ENCODE results near the gene DNAJC15. TPM values are rescaled to one million over a fixed set of nuclear protein-coding genes. Genes with fewer than 3 reads are reported as not detected.
A peak's percentile ranks its signal among the peaks of the same experiment; 100 is the strongest.

The DNAJC15 gene
- polyA plus RNA-seq, 1 donor (not counting 4 experiments of a cell fraction or from before 2014, with no cell fraction given) = 38.5 TPM

DNA sequence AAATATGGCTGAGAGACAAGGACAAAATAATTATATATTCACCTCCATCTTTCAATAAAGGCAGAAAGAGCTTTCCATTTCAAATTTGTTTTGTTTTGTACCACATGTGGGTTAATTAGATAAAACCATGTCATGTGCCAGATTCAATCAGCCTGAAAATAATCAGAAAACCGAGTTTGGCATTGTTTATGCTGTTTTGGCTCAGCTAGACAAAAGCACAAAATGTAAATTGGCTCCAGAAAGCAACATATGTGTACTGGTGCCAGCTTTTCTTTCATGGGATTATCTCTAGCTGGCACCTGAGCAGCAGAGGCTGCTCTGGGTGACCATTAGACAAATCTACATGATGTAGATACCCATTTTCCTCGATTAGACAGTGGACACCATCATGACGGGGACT lies 9.2 kb upstream of the DNAJC15 start:
- Histone ChIP-seq H3K4me1 (ENCODE audit: control insufficient read depth, extremely low read depth, insufficient read depth, low read length) (peaks cover 1% of the 10 kb centered on the region), H3K36me3 (ENCODE audit: control insufficient read depth in 2 of 2, extremely low read depth in 1 of 2, insufficient read depth in 2 of 2, low read length in 2 of 2) (no peaks in the 10 kb centered on the region), H2AFZ (ENCODE audit: control insufficient read depth, low read length) (no peak overlapping the region), H3K27ac (ENCODE audit: control insufficient read depth, insufficient read depth, low read length) (no peak overlapping the region), H3K9ac (ENCODE audit: control insufficient read depth, extremely low read depth, insufficient read depth, low read length) (no peak overlapping the region), H3K79me2 (ENCODE audit: control insufficient read depth, insufficient read depth, low read length) (no peaks in the 10 kb centered on the region), H4K20me1 (ENCODE audit: control insufficient read depth, extremely low read depth, insufficient read depth, low read length) (no peaks in the 10 kb centered on the region), H3K4me3 (ENCODE audit: control insufficient read depth in 2 of 3, extremely low read depth in 1 of 3, insufficient read depth in 2 of 3, low read depth in 1 of 3, low read length in 3 of 3) (no peak overlapping the region), H3K27me3 (ENCODE audit: control insufficient read depth, extremely low read depth, insufficient read depth, low read length) (no peaks in the 10 kb centered on the region), H3K9me1 (ENCODE audit: control insufficient read depth, extremely low read depth, insufficient read depth, low read length) (no peaks in the 10 kb centered on the region), H3K9me3 (ENCODE audit: control insufficient read depth, low read depth, low read length) (peaks cover 2% of the 10 kb centered on the region), H3K4me2 (ENCODE audit: control insufficient read depth, extremely low read depth, insufficient read depth, low read depth, low read length) (no peak overlapping the region)
- FAIRE-seq (no peak), DNase-seq (ENCODE audit: low read depth, low spot score) (no peak)
- TF ChIP-seq, protein P1, sequence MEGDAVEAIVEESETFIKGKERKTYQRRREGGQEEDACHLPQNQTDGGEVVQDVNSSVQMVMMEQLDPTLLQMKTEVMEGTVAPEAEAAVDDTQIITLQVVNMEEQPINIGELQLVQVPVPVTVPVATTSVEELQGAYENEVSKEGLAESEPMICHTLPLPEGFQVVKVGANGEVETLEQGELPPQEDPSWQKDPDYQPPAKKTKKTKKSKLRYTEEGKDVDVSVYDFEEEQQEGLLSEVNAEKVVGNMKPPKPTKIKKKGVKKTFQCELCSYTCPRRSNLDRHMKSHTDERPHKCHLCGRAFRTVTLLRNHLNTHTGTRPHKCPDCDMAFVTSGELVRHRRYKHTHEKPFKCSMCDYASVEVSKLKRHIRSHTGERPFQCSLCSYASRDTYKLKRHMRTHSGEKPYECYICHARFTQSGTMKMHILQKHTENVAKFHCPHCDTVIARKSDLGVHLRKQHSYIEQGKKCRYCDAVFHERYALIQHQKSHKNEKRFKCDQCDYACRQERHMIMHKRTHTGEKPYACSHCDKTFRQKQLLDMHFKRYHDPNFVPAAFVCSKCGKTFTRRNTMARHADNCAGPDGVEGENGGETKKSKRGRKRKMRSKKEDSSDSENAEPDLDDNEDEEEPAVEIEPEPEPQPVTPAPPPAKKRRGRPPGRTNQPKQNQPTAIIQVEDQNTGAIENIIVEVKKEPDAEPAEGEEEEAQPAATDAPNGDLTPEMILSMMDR (optimal IDR thresholded peaks at IDR 0.05 in 1 of 3, IDR thresholded peaks at IDR 0.05 in 1 of 3, conservative IDR thresholded peaks at IDR 0.05 in 1 of 3; ENCODE audit: extremely low read depth in 1 of 3, insufficient read depth in 2 of 3, low read length in 3 of 3) = no peak
- TF ChIP-seq EZH2 (IDR thresholded peaks at IDR 0.05; ENCODE audit: low read length) = no peak
- dilution Hi-C loops (cut with MboI; ENCODE audit: extremely low pct_ligation_motif_present, low sequenced_read_pairs) = no loop called here

DNA sequence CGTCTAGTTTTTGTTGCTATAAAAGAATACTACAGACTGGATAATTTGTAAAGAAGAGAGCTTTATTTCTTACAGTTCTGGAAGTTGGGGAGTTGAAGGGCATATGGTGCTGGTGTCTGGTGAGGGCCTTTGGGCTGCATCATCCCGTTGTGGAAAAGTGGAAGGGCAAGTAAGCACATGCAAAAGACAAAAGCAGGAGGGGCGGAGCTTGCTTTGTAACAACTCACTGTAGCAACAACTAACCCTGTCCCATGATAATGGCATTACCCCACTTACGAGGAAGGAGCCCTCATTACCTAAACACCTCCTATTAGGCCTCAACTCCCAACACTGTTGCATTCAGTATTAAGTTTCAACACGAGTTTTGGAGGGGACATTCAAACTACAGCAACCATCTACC lies 7.2 kb upstream of the DNAJC15 start:
- no peaks in the 10 kb centered on the region for H3K27me3 ChIP-seq (ENCODE audit: control insufficient read depth, extremely low read depth, insufficient read depth, low read length)
- no peaks in the 10 kb centered on the region for H3K4me1 ChIP-seq (ENCODE audit: control insufficient read depth, extremely low read depth, insufficient read depth, low read length)
- no peak overlapping the region for H3K9ac ChIP-seq (ENCODE audit: control insufficient read depth, extremely low read depth, insufficient read depth, low read length)
- FAIRE-seq = peak; percentile 67
- no peaks in the 10 kb centered on the region for H4K20me1 ChIP-seq (ENCODE audit: control insufficient read depth, extremely low read depth, insufficient read depth, low read length)
- dilution Hi-C loops (cut with MboI; ENCODE audit: extremely low pct_ligation_motif_present, low sequenced_read_pairs) = no loop called here
- H3K4me2 ChIP-seq (ENCODE audit: control insufficient read depth, extremely low read depth, insufficient read depth, low read depth, low read length) = no peak overlapping the region
- peaks cover 2% of the 10 kb centered on the region for H3K9me3 ChIP-seq (ENCODE audit: control insufficient read depth, low read depth, low read length)
- no peak for TF ChIP-seq EZH2 (IDR thresholded peaks at IDR 0.05; ENCODE audit: low read length)
- TF ChIP-seq, protein P1 (optimal IDR thresholded peaks at IDR 0.05 in 1 of 3, IDR thresholded peaks at IDR 0.05 in 1 of 3, conservative IDR thresholded peaks at IDR 0.05 in 1 of 3; ENCODE audit: extremely low read depth in 1 of 3, insufficient read depth in 2 of 3, low read length in 3 of 3) = no peak
- no peaks in the 10 kb centered on the region for H3K36me3 ChIP-seq (ENCODE audit: control insufficient read depth in 2 of 2, extremely low read depth in 1 of 2, insufficient read depth in 2 of 2, low read length in 2 of 2)
- H2AFZ ChIP-seq (ENCODE audit: control insufficient read depth, low read length) = no peak overlapping the region
- no peaks in the 10 kb centered on the region for H3K79me2 ChIP-seq (ENCODE audit: control insufficient read depth, insufficient read depth, low read length)
- H3K4me3 ChIP-seq (ENCODE audit: control insufficient read depth in 2 of 3, extremely low read depth in 1 of 3, insufficient read depth in 2 of 3, low read depth in 1 of 3, low read length in 3 of 3) = no peak overlapping the region
- no peak for DNase-seq (ENCODE audit: low read depth, low spot score)
- H3K9me1 ChIP-seq (ENCODE audit: control insufficient read depth, extremely low read depth, insufficient read depth, low read length) = no peaks in the 10 kb centered on the region
- H3K27ac ChIP-seq (ENCODE audit: control insufficient read depth, insufficient read depth, low read length) = no peak overlapping the region

Measured in keratinocyte (primary cell).